Inferior parietal cortex (tissue), 1 donor: Measurements from ENCODE around the gene PCSK4.
A peak's percentile ranks its signal among the peaks of the same experiment; 100 is the strongest.
"Not testable (repeated sequence)": the region's sequence is repeated elsewhere in the genome, so short reads cannot be mapped to it uniquely, and the experiment has no call there.

ENCODE experiments used
- DNase-seq: peaks from one replicate; pipeline ENCODE4 v3.0.0-alpha.2; 2016; ENCODE audit errors: extremely low spot score

PCSK4 gene

DNA sequence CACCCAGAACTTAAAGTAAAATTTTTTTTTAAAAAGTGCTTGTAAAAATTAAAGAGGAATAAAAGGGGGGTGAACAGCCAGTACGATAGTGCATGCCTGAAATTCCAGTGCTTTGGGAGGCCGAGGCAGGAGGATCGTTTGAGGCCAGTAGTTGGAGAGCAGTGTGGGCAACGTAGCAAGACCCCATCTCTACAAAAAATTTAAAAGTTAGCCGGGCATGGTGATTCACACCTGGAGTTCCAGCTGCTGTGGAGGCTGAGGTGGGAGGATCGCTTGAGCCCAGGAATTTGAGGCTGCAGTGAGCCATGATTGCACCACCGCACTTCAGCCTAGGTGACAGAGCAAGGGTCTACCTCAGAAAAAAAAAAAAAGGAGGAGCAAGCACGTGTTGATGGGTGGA lies 14.9 kb upstream of the PCSK4 start:
- DNase-seq: no peak

DNA sequence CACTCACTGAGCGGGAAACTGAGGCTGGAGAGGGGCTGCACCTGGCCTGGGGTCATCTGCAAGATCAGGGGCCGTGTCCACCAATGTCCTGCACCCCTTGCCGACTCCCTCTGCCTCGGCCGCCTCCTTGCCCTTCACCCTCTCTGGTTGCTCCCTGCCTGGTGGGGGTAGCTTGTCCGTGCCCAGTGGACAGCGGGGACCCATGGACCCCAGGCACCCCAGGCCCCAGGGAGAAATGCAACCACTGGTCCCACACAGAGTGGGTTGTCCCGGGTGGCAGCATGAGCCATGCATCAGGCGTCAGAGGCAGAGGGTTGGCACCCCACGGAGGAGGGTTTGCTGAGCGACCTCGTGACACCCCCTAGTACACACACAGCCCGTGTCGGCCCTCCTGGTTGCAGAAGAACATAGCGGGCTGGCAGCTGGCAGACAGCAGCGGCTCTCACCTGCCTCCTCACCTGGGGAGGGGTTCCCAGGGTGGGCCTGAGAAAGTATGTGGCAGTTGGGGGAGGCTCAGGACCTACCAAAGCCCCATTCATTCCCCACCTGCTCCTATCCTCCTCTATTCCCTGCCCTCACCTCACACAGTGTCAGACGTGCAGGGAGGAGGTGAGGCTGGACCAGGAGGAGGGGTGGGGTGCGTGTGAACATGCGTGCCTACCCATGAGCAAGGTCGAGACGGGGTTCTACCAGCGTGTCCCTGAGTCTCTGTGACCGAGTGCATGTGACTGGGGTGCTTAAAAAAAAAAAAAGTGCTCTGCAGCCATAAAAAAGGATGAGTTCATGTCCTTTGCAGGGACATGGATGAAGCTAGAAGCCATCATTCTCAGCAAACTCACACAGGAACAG lies 14.0 kb upstream of the PCSK4 start:
- DNase-seq: no peak

DNA sequence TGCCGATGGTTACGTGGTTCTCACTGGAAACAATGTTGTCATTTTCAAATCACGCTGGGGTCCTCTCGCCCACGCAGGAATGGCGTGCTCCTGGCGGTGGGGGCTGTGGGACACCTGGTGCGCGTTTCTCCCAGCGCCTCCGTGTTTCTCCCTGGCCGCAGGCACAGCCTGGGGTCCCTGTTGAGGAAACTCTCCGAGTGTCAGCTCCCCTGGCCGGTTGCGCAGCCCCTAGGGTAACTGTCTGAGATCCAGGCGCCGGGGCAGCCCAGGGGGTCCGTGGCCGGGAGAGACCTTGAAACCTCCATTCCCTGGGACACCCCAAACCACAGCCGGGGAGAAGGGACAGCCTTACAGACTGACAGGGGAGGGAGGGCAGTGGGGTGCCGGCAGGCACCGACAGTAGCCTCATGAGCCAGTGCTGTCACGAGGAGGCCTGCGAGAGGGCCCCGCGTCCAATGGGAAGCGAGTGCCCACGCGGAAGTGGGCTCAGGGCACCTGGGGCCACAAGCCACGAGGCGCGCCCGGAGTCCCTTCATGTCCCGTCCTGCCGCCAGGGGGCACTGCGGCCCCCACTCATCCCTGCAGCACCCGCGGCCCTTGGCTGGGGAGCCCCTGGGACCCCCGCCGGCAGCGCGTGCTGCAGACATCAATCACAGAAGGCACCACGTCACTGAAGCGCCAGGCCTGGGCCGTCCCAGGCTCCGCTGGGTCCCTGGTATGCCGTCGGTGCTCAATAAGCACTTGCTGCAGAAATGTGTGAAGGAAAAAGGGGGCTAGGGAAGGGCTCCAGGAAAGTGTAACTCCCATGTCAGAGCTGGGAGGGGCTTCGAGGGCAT lies 13.2 kb upstream of the PCSK4 start:
- DNase-seq: peak; percentile 47

DNA sequence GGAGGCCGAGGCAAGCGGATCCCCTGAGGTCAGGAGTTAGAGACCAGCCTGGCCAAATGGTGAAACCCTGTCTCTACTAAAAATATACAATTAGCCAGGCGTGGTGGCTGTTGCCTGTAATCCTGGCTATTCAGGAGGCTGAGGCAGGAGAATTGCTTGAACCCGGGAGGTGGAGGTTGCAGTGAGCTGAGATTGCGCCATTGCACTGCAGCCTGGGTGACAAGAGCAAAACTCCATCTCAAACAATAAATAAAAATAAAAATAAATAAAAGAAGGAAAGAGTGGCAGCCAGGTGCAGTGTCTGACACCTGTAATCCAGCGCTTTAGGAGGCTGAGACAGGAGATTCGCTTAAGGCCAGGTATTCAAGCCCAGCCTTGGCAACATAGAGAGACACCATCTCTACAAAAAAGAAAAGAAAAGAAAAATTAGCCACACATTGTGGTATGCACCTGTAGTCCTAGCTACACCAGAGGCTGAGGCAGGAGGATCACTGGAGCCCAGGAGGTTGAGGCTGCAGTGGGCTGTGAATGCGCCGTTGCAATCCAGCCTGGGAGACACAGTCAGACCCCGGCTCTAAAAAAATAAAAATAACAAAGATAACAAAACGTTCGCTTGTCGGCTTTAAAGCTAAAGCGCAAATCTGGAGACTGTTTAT lies 12.4 kb upstream of the PCSK4 start:
- no peak for DNase-seq

DNA sequence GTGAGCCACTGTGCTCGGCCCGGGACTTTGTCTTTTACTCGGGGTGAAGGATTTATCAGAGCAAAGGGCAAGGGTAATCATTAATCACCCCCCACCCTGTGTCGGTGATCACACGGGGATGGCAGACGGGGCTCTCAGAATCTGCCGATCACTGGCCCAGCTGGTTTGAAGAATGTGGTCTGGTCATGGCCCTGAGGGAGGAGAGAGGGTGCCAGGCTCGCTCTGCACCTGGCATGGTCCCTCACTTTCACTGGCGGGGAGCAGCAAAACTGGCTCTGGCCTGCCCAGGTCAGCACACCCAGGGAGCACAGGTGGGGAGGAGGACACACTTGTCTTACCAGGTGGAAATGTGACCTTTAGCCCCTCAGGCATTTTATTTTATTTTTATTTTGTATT lies 11.0 kb upstream of the PCSK4 start:
- DNase-seq: no peak

DNA sequence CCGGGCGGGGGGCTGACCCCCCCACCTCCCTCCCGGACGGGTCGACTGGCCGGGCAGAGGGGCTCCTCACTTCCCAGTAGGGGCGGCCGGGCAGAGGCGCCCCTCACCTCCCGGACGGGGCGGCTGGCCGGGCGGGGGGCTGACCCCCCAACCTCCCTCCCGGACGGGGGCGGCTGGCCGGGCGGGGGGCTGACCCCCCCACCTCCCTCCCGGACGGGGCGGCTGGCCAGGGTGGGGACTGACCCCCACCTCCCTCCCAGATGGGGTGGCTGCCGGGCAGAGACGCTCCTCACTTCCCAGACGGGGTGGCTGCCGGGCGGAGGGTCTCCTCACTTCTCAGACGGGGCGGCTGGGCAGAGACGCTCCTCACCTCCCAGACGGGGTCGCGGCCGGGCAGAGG lies 9.1 kb upstream of the PCSK4 start:
- DNase-seq: not testable (repeated sequence)

DNA sequence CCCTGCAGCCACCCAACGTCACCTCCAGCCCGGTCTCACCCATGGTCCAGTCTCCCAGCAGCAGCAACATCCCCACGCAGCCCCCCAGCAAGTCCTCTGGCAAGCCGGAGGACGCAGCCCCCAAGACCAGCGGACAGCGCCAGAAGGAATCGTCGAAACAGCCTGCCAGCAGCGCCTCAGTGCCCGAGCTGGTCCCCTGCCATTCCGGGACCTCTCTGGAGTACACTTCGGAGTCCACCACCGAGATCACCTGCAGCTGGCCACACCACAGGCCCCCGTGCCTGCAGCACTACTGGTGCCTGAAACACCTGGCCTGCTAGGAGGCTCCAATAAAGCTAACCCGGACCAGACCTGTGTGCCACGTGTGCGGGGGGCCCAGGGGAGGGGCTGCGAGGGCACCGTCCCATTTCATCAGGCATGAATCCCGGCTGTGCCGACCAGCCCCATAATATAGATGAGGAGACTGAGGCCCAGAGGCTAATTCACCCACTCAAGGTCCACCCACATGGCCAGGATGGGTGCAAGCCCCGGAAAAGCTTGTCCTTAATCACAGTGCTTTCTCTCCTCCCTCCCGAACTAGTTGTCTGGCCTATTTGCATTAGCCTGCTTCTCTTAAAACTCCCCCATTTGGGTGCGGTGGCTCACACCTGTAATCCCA lies 7.6 kb upstream of the PCSK4 start:
- no peak for DNase-seq

DNA sequence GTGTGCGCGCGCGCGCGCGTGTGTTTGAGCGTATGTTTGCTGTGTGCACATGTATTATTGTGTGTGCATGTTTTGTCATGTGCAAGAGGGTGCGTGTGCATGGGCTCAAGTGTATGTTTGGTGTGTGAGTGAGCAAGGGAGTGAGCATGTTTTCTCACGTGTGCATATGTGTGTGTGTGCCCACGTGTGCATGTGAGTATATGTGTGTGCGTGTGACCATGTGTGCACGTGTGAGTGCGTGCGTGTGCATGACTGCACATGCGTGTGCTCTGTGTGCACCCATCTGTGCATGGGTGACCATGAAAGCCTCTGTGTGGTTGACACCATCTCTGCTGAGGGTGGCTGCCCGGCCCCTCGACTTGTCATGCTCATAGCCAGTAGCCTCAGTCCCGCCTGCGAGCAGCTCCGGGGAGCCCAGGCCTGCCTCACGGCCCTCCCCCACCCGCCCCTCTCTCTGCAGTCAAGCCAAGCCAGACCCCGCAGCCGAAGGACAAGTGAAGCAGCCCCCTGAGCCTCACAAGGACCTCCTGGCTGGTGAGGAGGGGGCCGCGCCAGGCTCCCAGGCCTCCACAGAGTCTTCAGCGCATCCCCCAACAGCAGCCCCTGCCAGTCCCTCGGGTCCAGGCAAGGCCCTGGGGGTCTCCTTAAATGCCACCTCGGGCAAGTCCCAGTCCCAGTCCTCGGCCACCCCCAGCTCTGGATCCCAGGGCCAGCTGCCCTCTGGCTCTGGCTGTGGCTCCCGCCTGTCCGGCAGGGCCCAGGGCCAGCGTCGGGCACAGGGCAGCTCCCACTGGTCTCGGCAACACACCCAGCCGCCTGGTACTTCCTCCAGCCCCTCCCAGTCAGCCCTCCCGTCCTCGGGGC lies 6.8 kb upstream of the PCSK4 start:
- DNase-seq: no peak

DNA sequence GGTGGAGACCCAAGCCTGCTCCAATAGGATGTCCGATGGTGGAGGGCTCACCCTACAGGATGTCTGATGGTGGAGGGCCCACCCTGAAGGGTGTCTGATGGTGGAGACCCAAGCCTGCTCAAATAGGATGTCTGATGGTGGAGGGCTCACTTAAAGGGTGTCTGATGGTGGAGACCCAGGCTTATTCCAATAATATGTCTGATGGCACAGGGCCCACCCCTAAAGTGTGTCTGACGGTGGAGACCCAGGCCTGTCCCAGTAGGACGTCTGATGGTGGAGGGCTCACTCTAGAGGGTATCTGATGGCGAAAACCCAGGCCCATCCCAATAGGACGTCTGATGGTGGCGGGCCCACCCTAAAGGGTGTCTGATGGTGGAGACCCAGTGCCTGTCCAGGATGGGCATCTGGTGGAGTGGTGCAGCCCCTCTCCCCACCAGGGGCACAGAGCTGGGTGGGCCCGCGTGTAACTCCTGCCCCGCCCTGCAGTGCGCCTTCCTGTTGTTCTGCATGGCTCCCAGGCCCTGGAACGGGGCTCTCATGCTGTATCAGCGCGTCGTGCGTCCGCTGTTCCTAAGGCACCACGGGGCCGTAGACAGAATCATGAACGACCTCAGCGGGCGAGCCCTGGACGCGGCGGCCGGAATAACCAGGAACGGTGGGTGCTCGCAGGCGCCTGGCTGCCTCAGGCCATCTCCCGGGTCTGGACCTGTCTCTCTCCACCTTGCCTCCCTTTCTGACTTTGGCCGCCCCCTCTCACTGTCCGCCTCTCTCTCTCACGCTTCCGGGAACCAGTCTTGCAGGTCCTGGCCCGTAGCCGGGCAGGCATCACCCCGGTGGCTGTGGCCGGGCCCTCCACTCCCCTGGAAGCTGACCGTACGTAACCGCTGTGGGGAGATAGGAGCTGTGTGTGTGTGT lies 5.9 kb upstream of the PCSK4 start:
- no peak for DNase-seq

DNA sequence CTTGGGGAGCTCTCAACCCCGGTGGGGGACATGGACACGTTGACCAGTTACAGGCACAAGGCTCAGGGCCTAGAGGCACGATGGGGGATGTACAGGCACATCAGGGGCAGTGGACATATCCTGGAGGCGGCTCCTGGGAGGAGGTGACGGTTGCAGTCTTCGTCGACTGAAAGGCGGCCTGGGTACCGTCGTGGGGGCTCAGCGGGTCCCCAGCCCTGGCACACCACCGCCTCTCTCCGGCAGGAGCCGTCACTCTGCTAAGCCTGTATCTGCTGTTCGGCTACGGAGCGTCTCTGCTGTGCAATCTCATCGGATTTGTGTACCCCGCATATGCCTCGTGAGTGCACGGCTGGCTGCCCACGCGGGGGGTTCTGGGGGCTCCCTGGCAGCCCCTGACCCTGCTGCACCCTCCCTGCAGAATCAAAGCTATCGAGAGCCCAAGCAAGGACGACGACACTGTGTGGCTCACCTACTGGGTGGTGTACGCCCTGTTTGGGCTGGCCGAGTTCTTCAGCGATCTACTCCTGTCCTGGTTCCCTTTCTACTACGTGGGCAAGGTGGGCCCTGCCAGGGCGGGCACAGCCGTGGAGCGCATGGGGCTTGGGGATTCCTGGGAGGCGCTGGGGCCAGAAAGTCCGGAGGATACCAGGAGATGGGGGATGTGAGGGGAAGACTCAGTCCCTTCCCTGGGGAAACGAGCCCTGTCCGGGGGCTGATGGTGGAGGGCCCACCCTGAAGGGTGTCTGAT lies 5.1 kb upstream of the PCSK4 start:
- DNase-seq: no peak

DNA sequence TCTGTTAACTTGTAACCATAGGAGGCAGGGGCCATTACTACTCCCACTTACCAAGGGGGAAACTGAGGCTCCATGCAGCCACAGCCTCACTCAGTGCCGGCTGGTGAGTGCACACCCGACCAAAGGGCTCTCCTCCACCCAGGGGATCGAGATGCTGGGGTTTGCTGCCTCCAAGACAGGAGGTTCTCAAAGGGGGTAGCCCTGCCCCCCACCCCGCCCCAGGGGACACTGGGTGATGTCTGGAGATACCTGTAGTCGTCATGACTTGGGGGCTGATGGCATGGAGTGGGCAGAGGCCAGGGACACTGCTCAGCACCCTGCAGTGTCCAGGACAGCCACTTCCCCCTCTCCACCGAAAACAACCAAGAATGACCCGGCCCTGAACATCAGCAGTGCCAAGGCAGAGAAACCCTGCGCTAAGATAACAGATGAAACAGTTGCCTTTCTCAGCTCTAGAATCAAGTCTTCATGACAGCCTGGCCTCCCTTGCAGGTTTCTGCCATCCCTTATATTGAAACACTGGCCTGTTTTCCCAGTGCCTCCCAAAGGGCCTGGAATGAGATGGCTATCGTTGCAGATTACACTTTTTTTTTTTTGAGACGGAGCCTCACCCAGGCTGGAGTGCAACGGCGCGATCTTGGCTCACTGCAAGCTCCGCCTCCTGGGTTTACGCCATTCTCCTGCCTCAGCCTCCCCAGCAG lies 4.1 kb upstream of the PCSK4 start:
- DNase-seq: no peak

DNA sequence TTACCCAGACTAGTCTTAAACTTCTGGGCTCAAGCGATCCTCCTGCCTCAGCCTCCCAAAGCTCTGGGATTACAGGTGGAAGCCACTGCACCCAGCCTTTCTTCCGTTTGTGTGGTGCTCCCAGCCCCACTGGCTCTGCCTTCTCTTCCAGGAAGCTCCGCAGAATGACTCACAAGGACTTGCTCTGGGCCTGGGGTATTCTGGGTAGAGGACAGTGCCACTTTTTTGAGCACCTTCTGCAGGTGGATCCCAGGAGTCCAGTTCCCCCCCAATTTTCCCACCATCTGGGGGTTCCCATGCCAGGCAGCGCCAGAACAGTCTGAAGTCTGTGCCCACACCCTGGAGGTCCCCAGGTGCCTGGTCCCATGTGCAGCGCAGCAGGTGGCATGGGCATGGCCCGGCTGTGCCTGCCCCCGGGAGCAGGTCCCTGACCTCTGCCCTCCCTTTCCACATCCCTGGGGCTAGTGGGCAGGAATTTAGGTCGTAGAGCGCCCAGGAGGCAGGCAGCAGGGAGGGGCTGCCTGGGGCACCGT lies 2.4 kb upstream of the PCSK4 start:
- no peak for DNase-seq

DNA sequence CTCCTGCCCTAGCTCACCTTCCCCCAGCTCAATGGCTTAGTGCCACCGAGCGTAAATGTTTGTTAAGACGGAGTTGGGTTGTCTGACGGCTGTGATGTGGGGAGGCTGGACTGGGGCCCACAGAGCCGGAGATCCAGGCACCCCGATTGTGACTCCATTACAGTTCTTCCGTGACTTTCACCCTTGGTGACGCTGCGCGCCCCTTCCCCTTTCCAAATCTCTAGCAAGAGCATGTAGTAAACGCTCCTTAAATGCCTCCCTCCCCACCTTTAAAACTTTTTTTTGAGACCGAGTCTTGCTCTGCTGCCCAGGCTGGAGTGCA lies 1.7 kb upstream of the PCSK4 start:
- no peak for DNase-seq

DNA sequence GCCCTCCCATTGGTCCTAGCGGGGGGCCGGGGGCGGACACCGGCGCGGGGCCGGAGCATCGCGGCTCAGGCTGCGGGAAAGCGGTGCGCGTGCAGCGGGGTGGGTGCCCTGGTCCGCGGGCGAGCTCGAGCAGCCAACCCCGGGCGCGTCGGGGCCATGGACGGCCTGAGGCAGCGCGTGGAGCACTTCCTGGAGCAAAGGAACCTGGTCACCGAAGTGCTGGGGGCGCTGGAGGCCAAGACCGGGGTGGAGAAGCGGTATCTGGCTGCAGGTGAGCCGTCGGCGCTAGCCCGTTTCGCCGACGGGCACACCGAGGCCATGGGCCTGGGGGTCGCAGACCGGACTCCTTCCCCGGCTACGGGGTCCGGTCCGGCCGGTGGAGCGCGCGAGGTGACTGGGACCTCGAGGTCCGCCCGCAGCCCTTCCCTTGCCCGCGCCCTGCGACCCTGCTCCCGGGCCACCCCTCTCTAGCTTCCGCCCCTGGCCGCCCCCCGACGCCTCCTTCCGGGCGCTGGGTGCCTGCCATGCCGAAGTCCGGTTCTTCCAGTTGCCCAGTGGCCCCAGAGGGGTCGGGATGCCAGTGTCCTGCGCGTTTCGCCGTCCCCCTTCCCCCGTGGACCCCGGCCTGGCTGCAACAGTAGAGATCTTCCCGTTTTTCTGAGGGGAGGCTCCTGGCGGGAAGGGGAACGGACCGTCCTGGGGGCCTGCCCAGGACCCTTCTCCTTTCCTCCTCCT lies 1.1 kb upstream of the PCSK4 start, which contains the start of gene REEP6:
REEP6 (plus strand) TSS at position 68 of the 735 bp plus-strand sequence; CDS start at position 157, 89 bp downstream.
- no peak for DNase-seq

DNA sequence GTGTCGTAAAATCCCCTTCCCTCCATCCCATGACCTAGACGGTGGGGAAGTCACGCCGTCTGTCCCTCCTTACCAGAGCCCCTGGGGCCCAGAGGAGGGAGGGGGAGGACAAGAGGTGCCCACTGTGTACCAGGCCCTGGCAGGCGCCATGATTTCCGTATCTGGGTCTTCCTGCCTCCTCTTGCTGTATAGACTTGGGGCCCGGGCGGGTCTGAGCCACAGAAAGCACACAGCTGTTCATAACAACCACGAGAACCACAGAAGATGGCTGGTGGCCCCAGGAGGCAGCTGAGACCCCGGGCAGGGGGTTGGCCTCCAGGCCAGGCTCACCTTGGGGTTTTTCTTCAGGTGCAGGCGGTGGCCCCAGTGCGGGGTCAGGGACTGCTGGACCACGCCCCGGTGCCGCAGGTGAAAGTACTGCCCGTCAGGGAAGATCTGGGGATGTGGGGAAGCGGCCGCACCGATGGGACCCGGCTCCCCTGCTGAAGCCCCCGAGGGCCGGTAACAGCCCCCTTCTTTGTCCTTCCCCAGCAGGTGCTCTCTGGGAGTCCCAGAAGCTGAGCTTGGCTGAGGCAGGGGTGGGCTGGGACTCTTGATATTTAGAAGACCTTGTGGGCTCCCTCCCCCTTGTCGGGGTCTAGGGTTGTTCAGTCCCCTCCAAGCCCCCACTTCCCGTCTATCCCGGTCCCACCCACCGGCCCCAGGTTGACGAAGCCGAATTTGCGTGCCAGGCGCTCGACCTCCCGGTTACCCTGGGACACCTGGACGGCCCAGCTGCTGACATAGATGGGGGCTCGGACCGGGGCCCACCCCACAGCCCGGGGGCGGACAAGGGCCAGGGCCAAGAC lies 463 bp downstream of the PCSK4 start:
- no peak for DNase-seq

DNA sequence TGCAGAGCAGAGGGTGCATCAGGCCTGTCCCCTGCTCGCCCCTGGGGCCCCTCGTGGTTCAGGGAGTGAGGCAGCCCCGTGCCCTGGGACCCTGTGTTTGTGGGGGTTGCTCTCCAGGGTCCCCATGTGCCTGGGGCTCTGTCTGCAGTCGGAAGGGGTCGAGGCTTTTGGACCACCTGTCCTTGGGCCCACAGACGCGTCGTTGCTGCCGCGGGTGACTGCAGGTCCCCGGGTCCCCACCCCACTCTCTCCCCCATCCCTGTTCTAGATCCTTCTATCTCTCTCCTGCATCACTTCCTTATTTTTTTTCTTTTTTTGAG lies 1.9 kb downstream of the PCSK4 start:
- DNase-seq: no peak
